ENCODE results near the gene NNAT. TPM values are rescaled to one million over a fixed set of nuclear protein-coding genes. Genes with fewer than 3 reads are reported as not detected.
A peak's percentile ranks its signal among the peaks of the same experiment; 100 is the strongest.

NNAT gene
- total RNA-seq, 1 experiment from 2014 or later: 43.1 TPM

- H2BK5ac ChIP-seq (ENCODE audit: insufficient read length, low read length): no peak overlapping the region
- no peaks in the 10 kb centered on the region for H3K79me1 ChIP-seq (ENCODE audit: insufficient read depth, low read depth, low read length, poor library complexity, severe bottlenecking)
- Mint-ChIP-seq H3K9me3 (no peaks in the 10 kb centered on the region), H3K27ac (peak overlapping the region in 1 of 3 experiments; percentile 91; a peak in 1 of 7 replicates), H3K36me3 (ENCODE audit: insufficient read depth in 1 of 3, low read depth in 3 of 3) (no peaks in the 10 kb centered on the region), H3K4me3 (no peak overlapping the region), H3K27me3 (ENCODE audit: low read depth) (no peaks in the 10 kb centered on the region; the same call in 1 of the 2 replicates), H3K4me1 (peaks cover 22 to 26% of the 10 kb centered on the region in 2 experiments)
- no peak overlapping the region for H3T11ph ChIP-seq (ENCODE audit: low read length)
- no peak overlapping the region for H3K56ac ChIP-seq (ENCODE audit: insufficient read length, low read depth, low read length)
- H4K91ac ChIP-seq (ENCODE audit: insufficient read length, low read depth, low read length): no peak overlapping the region
- DNase-seq: peak; percentile 46
- no peak overlapping the region for H2AK5ac ChIP-seq (ENCODE audit: insufficient read length, low read length)
- no peaks in the 10 kb centered on the region for H3K79me2 ChIP-seq (ENCODE audit: insufficient read depth, low read length)
- no peak overlapping the region for H3K23ac ChIP-seq (ENCODE audit: insufficient read length, low read depth, low read length)
- no peaks in the 10 kb centered on the region for H4K20me1 ChIP-seq (ENCODE audit: control insufficient read depth, insufficient read depth, insufficient read length)
- H3K27ac ChIP-seq (ENCODE audit: insufficient read length, low read depth, low read length): no peak overlapping the region
- H2BK120ac ChIP-seq (ENCODE audit: low read depth, low read length, poor library complexity, severe bottlenecking): no peak overlapping the region
- no peaks in the 10 kb centered on the region for H3K27me3 ChIP-seq (ENCODE audit: insufficient read depth, low read length)
- H3K14ac ChIP-seq (ENCODE audit: insufficient read depth, low read length): no peak overlapping the region
- no CpG with 5 or more reads among the region's 6 CpGs for WGBS (ENCODE audit: extremely low coverage, insufficient read length, low lambda C conversion rate)
- H2AFZ ChIP-seq (ENCODE audit: low read length): no peak overlapping the region
- no peaks in the 10 kb centered on the region for H3K23me2 ChIP-seq (ENCODE audit: insufficient read length, low read depth, low read length, poor library complexity, severe bottlenecking)
- no peak overlapping the region for H2BK20ac ChIP-seq (ENCODE audit: low read depth, low read length, poor library complexity, severe bottlenecking)
- H2BK15ac ChIP-seq (ENCODE audit: low read depth, low read length): no peak overlapping the region
- no peak overlapping the region for H3K9ac ChIP-seq (ENCODE audit: extremely low read depth, insufficient read length, low read length)
- no peaks in the 10 kb centered on the region for H3K9me3 ChIP-seq (ENCODE audit: control insufficient read depth, low read depth, low read length)
- no peak overlapping the region for H2BK12ac ChIP-seq (ENCODE audit: insufficient read length, low read depth, low read length)
- no peak overlapping the region for H3K4ac ChIP-seq (ENCODE audit: low read depth, low read length)
- H3K18ac ChIP-seq (ENCODE audit: insufficient read length, low read depth, low read length): no peak overlapping the region
- TF ChIP-seq CTCF (conservative IDR thresholded peaks at IDR 0.05): peak; percentile 92
- H3K4me1 ChIP-seq (ENCODE audit: insufficient read depth, low read length): peaks cover 2% of the 10 kb centered on the region
- H4K8ac ChIP-seq (replicated peaks; ENCODE audit: insufficient read length, low read depth, low read length): no peak overlapping the region
- no peak overlapping the region for H4K5ac ChIP-seq (ENCODE audit: insufficient read length, low read depth, low read length)
- H3K4me2 ChIP-seq (ENCODE audit: insufficient read depth, insufficient read length, low read length): no peak overlapping the region
Measured at GRCh38 chr20:37534401-37535157, 13.5 kb downstream of the NNAT start.
